ENCODE results near the gene M6PR. TPM values are rescaled to one million over a fixed set of nuclear protein-coding genes. Genes with fewer than 3 reads are reported as not detected.

The M6PR gene
- total RNA-seq, 4 donors from 2014 or later = 52.0 to 73.7 (median 59.1) TPM

DNA sequence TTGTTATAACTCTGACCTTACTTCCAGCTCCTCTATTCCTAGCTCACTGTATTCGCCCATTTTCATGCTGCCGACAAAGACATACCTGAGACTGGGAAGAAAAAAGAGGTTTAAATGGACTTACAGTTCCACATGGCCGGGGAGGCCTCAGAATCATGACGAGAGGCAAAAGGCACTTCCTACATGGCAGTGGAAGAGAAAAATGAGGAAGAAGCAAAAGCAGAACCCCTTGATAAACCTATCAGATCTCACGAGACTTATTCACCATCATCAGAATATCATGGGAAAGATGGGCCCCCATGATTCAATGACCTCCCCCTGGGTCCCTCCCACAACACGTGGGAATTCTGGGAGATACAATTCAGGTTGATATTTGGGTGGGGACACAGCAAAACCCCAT, 49.6 kb downstream of the M6PR start:
- Histone ChIP-seq H3K27me3 (no peaks in the 10 kb centered on the region), H3K27ac (no peak overlapping the region), H3K36me3 (no peaks in the 10 kb centered on the region), H3K4me3 (no peak overlapping the region), H3K4me1 (no peaks in the 10 kb centered on the region), H3K9me3 (no peaks in the 10 kb centered on the region)
- DNase-seq = no peak
- no peak for TF ChIP-seq POLR2A (IDR thresholded peaks at IDR 0.05)
- TF ChIP-seq, protein P1, sequence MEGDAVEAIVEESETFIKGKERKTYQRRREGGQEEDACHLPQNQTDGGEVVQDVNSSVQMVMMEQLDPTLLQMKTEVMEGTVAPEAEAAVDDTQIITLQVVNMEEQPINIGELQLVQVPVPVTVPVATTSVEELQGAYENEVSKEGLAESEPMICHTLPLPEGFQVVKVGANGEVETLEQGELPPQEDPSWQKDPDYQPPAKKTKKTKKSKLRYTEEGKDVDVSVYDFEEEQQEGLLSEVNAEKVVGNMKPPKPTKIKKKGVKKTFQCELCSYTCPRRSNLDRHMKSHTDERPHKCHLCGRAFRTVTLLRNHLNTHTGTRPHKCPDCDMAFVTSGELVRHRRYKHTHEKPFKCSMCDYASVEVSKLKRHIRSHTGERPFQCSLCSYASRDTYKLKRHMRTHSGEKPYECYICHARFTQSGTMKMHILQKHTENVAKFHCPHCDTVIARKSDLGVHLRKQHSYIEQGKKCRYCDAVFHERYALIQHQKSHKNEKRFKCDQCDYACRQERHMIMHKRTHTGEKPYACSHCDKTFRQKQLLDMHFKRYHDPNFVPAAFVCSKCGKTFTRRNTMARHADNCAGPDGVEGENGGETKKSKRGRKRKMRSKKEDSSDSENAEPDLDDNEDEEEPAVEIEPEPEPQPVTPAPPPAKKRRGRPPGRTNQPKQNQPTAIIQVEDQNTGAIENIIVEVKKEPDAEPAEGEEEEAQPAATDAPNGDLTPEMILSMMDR (IDR thresholded peaks at IDR 0.05) = no peak

DNA sequence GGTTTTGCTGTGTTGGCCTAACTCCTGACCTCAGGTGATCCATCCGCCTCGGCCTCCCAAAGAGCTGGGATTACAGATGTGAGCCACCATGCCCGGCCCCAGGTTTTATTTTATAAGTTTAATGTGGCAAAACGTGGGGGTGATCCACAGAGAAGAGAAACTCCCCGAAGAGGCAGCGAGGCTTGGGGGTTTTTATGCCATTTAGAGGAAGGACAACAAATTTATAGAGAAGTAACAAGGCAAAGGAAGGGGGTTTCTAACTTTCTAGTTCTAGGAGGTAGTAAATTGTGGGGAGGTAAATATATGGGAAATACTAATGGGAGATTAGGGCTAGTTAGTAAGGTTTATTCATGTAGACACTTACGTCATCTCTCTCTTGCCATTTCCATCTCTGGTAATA, 52.4 kb downstream of the M6PR start:
- Histone ChIP-seq H3K36me3 (no peaks in the 10 kb centered on the region), H3K27ac (no peak overlapping the region), H3K4me1 (no peaks in the 10 kb centered on the region), H3K27me3 (no peaks in the 10 kb centered on the region), H3K4me3 (no peak overlapping the region), H3K9me3 (no peaks in the 10 kb centered on the region)
- DNase-seq = no peak
- TF ChIP-seq, protein P1 (IDR thresholded peaks at IDR 0.05) = no peak
- no peak for TF ChIP-seq POLR2A (IDR thresholded peaks at IDR 0.05)

DNA sequence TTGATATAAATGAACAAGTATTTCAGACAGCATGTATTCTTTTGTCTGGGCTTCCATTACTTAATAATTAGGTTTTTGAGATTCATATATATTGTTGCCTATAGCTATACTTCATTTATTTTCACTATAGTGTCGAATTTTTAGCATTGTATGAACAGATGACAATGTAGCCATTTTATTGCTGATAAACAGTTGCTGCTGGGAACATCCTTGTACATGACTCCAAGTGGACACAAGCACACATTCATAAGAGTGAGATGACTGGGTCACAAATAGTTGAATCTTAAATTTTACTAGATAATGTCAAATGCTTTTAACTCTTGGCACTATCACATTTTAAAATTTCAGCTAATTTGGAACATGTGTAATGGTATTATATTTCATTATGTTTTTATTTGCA, 54.5 kb downstream of the M6PR start:
- TF ChIP-seq, protein P1 (IDR thresholded peaks at IDR 0.05) = no peak
- TF ChIP-seq POLR2A (IDR thresholded peaks at IDR 0.05) = no peak
- no peaks in the 10 kb centered on the region for H3K36me3 ChIP-seq

DNA sequence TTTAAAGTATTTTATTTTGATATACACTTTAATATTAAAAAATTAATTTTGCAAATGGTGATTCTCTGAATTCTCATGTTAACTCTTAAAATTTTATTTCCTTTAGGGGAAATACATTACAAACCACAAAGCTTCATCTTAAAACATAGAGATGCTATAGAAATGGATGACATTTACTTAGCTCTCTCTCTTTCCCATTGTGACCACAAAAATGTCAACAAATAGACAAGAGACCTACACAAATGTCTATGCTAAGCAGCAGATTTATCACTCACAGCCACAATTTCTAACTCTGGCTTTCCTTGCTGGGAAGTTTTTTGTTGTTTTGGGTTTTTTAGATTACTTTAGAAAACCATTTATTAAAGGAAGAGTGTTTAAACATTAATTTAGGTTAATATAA, 55.1 kb downstream of the M6PR start:
- H3K9me3 ChIP-seq = no peaks in the 10 kb centered on the region
- H3K27ac ChIP-seq = no peak overlapping the region
- no peaks in the 10 kb centered on the region for H3K4me1 ChIP-seq
- H3K27me3 ChIP-seq = no peaks in the 10 kb centered on the region
- H3K36me3 ChIP-seq = no peaks in the 10 kb centered on the region
- no peak for TF ChIP-seq POLR2A (IDR thresholded peaks at IDR 0.05)
- TF ChIP-seq, protein P1 (IDR thresholded peaks at IDR 0.05) = no peak
- H3K4me3 ChIP-seq = no peak overlapping the region
- DNase-seq = no peak

More for the DNA sequence above, 54.5 kb downstream of the M6PR start:
- H3K4me1 ChIP-seq = no peaks in the 10 kb centered on the region
- H3K9me3 ChIP-seq = no peaks in the 10 kb centered on the region
- H3K4me3 ChIP-seq = no peak overlapping the region
- no peak for DNase-seq
- H3K27me3 ChIP-seq = no peaks in the 10 kb centered on the region
- no peak overlapping the region for H3K27ac ChIP-seq

DNA sequence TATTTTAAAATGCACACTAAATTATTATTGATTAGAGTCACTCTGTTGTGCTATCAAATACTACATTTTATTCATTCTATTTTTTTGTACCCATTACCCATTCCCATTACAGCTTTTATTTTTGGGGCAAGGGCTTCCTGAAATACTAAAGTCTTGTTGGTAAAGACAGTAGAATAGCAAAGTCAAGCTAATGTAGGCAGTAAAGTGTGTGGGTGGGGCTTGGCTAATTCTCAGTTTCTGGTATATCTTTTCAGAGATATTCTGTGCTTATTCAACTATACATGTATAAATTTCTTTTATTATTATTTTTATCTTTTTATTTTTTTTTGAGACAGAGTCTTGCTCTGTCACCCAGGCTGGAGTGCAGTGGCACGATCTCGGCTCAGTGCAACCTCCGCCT, 57.5 kb downstream of the M6PR start:
- H3K9me3 ChIP-seq = no peaks in the 10 kb centered on the region
- no peaks in the 10 kb centered on the region for H3K36me3 ChIP-seq
- H3K27ac ChIP-seq = no peak overlapping the region
- no peaks in the 10 kb centered on the region for H3K4me1 ChIP-seq
- TF ChIP-seq, protein P1 (IDR thresholded peaks at IDR 0.05) = no peak
- TF ChIP-seq POLR2A (IDR thresholded peaks at IDR 0.05) = no peak
- H3K27me3 ChIP-seq = no peaks in the 10 kb centered on the region
- H3K4me3 ChIP-seq = no peak overlapping the region
- DNase-seq = no peak

Other genes starting within 250 kb of the M6PR start
- gene A2ML1, start 127.0 kb downstream of the M6PR start, total RNA-seq = under 1 TPM in 1 of 4 donors, not detected in 3; 0.83 TPM
- gene PHC1, start 35.1 kb downstream of the M6PR start, total RNA-seq = 10 to 100 TPM; 11.2 to 52.8 (median 31.0) TPM
- gene KLRG1, start 39.9 kb upstream of the M6PR start, total RNA-seq = 10 to 100 TPM in 1 of 4 donors, 1 to 10 TPM in 2, not detected in 1; 1.0 to 29.7 (median 1.6) TPM
- gene A2M, start 166.3 kb upstream of the M6PR start, total RNA-seq = 100 to 1,000 TPM in 1 of 4 donors, 10 to 100 TPM in 3; 39.8 to 201 (median 88.8) TPM

Data from Peyer's patch (tissue), 4 donors.